Aorta (tissue), 5 donors: ENCODE results near the gene ZNF778. TPM values are rescaled to one million over a fixed set of nuclear protein-coding genes. Genes with fewer than 3 reads are reported as not detected.

ENCODE experiments used
- ATAC-seq: fragments of 200-7000 bp; cut with Tn5 transposase; one replicate; pipeline ENCODE4 v1.9.1; 2022; ENCODE audit warnings: moderate library complexity; ENCODE audit not compliant: low FRiP score
- DNase-seq, 2 donors: peaks; one replicate each; pipeline ENCODE4 v3.0.0-alpha.2; 2020
- H3K27ac ChIP-seq, 2 donors: one replicate each; pipeline ENCODE4 v1.5.1; 2013; ENCODE audit warnings: low read length in 2 of 2, mild to moderate bottlenecking in 2 of 2, moderate library complexity in 2 of 2, control low read depth in 1 of 2, inconsistent platforms in 1 of 2, low read depth in 1 of 2
- H3K27me3 ChIP-seq, 2 donors: one replicate each; pipeline ENCODE4 v1.6.1; 2013; ENCODE audit warnings: control low read depth in 1 of 2, low read length in 1 of 2, mild to moderate bottlenecking in 1 of 2, moderate library complexity in 1 of 2; ENCODE audit not compliant: insufficient read depth in 2 of 2, control insufficient read depth in 1 of 2
- H3K36me3 ChIP-seq, 2 donors: one replicate each; pipeline ENCODE4 v1.6.1; 2013; ENCODE audit warnings: control low read depth in 1 of 2, low read length in 1 of 2, mild to moderate bottlenecking in 1 of 2; ENCODE audit not compliant: insufficient read depth in 2 of 2, control insufficient read depth in 1 of 2
- H3K4me1 ChIP-seq, 2 donors: one replicate each; pipeline ENCODE4 v1.6.1; 2013; ENCODE audit warnings: low read length in 2 of 2, control low read depth in 1 of 2, mild to moderate bottlenecking in 1 of 2, moderate library complexity in 1 of 2; ENCODE audit not compliant: insufficient read depth in 2 of 2, control insufficient read depth in 1 of 2
- H3K4me3 ChIP-seq, 2 donors: one replicate each; pipeline ENCODE4 v1.5.1; 2013; ENCODE audit warnings: low read length in 2 of 2, control low read depth in 1 of 2, mild to moderate bottlenecking in 1 of 2
- H3K9me3 ChIP-seq: one replicate; pipeline ENCODE4 v1.6.1; 2013; ENCODE audit warnings: mild to moderate bottlenecking, low read length; ENCODE audit not compliant: control insufficient read depth
- WGBS, 2 donors: extraction: QIAGEN DNeasy Blood & Tissue Kit; methylation state at CpG; one replicate each; pipeline ENCODE4 v1.1.7; 2013; 5-methylcytosine and 5-hydroxymethylcytosine counted together
- intact Hi-C, 2 donors: fragments of 100-400 bp; cut with DNase I; formaldehyde crosslinking; loops; one replicate each; pipeline versions ENCODE4 v1.14.2 to v1.15.0; 2022
- polyA plus RNA-seq, 2 donors: library from polyadenylated mRNA; stranded (reverse); fragments of 200-250 nt; gene quantifications; one replicate each; pipeline ENCODE4 v1.2.3, GENCODE V29; 2013
- total RNA-seq, 2 donors: library from RNA; stranded (reverse); fragmentation: NEBNext Ultra II Directional; extraction: Animal tissue kit (Norgen Biotek cat#: 25700); gene quantifications; one replicate each; pipeline ENCODE4 v1.2.1, GENCODE V29; 2021
- donor health status: healthy with polysubstance abuse.
- donor health status: Bipolar disorder and iron deficiency.
- donor health status: DM: no; HTN: no; CAD: no.
- donor health status: DM: no; HTN: no; CAD: no.
- donor health status: DM: yes; HTN: yes; CAD: no.

The ZNF778 gene
- total and polyA plus RNA-seq, 4 donors, result 2.6 to 14.9 (median 7.9) TPM

DNA sequence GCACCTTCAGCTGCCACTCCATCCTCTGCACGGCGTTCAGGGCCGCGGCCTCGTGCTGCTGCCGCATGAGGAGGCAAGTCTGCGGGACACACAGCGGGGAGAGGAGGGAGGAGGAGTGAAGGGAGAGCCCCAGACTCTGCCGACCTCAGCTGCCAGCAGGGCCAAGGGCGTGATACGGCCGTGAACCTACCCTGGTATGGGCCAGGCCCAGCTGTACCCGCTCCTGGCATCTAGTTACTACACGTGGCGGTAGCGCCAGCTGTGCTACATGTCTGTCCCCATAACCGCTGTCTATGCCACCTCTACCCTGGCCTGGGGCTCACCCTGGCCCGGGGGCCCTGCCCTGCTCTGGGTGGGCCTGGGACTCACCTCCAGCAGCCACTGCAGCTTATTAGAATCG is 51.1 kb downstream of the ZNF778 start:
- H3K27ac ChIP-seq, result no peak overlapping the region
- ATAC-seq (no peak), DNase-seq (peak in 1 of 2 donors; percentile 71)
- H3K4me3 ChIP-seq, result no peak overlapping the region
- H3K9me3 ChIP-seq, result no peaks in the 10 kb centered on the region
- no peaks in the 10 kb centered on the region for H3K4me1 ChIP-seq
- H3K36me3 ChIP-seq, result peaks cover 0 to 10% of the 10 kb centered on the region in 2 donors
- intact Hi-C loops, result no loop called here
- no peaks in the 10 kb centered on the region for H3K27me3 ChIP-seq
- 95% methylated on average over 15 to 19 of the region's 19 CpGs for WGBS, 2 donors

GRCh38 chr16:89268987-89269735 is 51.7 kb downstream of the ZNF778 start:
- intact Hi-C loops, result no loop called here
- DNase-seq (no peak), ATAC-seq (peak; percentile 43)
- 91 to 93% methylated on average over 14 of the region's 14 CpGs for WGBS, 2 donors
- no peaks in the 10 kb centered on the region for H3K4me1 ChIP-seq
- no peak overlapping the region for H3K27ac ChIP-seq
- H3K27me3 ChIP-seq, result no peaks in the 10 kb centered on the region
- no peak overlapping the region for H3K4me3 ChIP-seq
- H3K36me3 ChIP-seq, result peaks cover 0 to 10% of the 10 kb centered on the region in 2 donors
- no peaks in the 10 kb centered on the region for H3K9me3 ChIP-seq

DNA sequence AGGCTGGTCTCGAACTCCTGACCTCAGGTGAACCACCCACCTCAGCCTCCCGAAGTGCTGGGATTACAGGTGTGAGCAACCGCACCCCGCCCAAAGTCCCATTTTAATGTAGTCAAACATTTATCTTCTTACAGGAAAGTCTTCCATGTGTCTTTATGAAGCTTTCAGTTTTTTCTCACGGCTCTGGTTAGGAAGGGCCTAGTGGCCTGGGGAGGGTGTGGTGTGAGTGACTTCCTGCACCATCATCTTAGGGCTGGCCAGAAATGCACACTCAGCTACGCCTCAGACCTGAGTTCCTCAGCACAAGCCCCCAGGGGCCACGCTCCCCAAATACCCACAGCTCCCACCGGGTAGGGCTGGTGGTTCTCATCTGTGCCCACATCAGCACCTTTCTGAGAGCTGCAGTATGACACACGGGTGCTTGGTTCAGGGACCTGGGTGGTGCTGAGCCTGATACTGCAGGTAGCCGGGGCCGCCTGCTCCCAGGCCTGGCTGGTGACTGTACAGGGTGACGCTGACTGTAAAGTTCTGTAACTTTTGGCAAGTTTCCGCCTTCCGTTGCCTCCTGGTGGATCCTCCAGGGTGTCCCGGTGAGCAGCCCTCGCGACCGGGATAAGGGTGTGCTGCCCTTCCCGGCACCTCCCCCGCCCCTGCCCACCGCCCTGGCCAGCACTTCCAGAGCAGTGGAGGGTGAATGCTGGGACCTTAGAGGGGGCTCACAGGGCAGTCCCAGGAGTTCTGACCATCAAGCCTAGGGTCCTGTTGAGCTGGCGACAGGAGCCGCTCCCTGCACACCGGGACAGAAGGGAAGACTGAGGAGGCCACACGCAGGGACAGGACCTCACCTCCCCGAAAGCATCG is 52.5 kb downstream of the ZNF778 start:
- intact Hi-C loops, result no loop called here
- Histone ChIP-seq H3K27me3 (no peaks in the 10 kb centered on the region), H3K4me1 (no peaks in the 10 kb centered on the region), H3K9me3 (no peaks in the 10 kb centered on the region), H3K27ac (no peak overlapping the region), H3K36me3 (peaks cover 0 to 13% of the 10 kb centered on the region in 2 donors), H3K4me3 (no peak overlapping the region)
- 93 to 95% methylated on average over 23 to 27 of the region's 27 CpGs for WGBS, 2 donors
- ATAC-seq (no peak), DNase-seq (peak in 1 of 2 donors; percentile 68)

GRCh38 chr16:89270666-89271345 is 53.3 kb downstream of the ZNF778 start:
- intact Hi-C loops, result no loop called here
- Histone ChIP-seq H3K4me3 (no peak overlapping the region), H3K4me1 (no peaks in the 10 kb centered on the region), H3K36me3 (peaks cover 0 to 13% of the 10 kb centered on the region in 2 donors), H3K27me3 (no peaks in the 10 kb centered on the region), H3K9me3 (no peaks in the 10 kb centered on the region), H3K27ac (no peak overlapping the region)
- 94 to 95% methylated on average over 32 of the region's 32 CpGs for WGBS, 2 donors
- ATAC-seq (no peak), DNase-seq (no peak)

- ATAC-seq, result no peak
- Histone ChIP-seq H3K27me3 (no peaks in the 10 kb centered on the region), H3K4me3 (no peak overlapping the region), H3K9me3 (no peaks in the 10 kb centered on the region), H3K36me3 (peaks cover 0 to 8% of the 10 kb centered on the region in 2 donors), H3K4me1 (no peaks in the 10 kb centered on the region), H3K27ac (no peak overlapping the region)
- intact Hi-C loops, result no loop called here
- no peak for DNase-seq
- 96 to 98% methylated on average over 6 of the region's 6 CpGs for whole genome bisulfite sequencing, 2 donors
Measured at GRCh38 chr16:89272631-89273030, 55.1 kb downstream of the ZNF778 start.

- Histone ChIP-seq H3K4me1 (no peaks in the 10 kb centered on the region), H3K27me3 (no peaks in the 10 kb centered on the region), H3K27ac (no peak overlapping the region), H3K36me3 (peaks cover 0 to 5% of the 10 kb centered on the region in 2 donors), H3K4me3 (no peak overlapping the region), H3K9me3 (no peaks in the 10 kb centered on the region)
- WGBS, 2 donors, result 90 to 92% methylated on average over 17 to 19 of the region's 19 CpGs
- intact Hi-C loops, result no loop called here
- DNase-seq (no peak), ATAC-seq (no peak)
Measured at GRCh38 chr16:89273741-89274472, 56.4 kb downstream of the ZNF778 start.

GRCh38 chr16:89274561-89275283 is 57.2 kb downstream of the ZNF778 start:
- Histone ChIP-seq H3K4me3 (no peak overlapping the region), H3K36me3 (peaks cover 0 to 5% of the 10 kb centered on the region in 2 donors), H3K9me3 (no peaks in the 10 kb centered on the region), H3K27me3 (no peaks in the 10 kb centered on the region), H3K4me1 (no peaks in the 10 kb centered on the region), H3K27ac (no peak overlapping the region)
- peak; percentile 21 for ATAC-seq
- 91 to 94% methylated on average over 30 of the region's 30 CpGs for WGBS, 2 donors
- intact Hi-C loops, result no loop called here
- no peak for DNase-seq

- Histone ChIP-seq H3K36me3 (peaks cover 0 to 6% of the 10 kb centered on the region in 2 donors), H3K9me3 (no peaks in the 10 kb centered on the region), H3K27me3 (no peaks in the 10 kb centered on the region), H3K4me3 (no peak overlapping the region), H3K27ac (no peak overlapping the region), H3K4me1 (no peaks in the 10 kb centered on the region)
- DNase-seq (no peak), ATAC-seq (no peak)
- 93 to 94% methylated on average over 11 of the region's 11 CpGs for WGBS, 2 donors
- intact Hi-C loops, result no loop called here
Measured at GRCh38 chr16:89275284-89275584, 57.7 kb downstream of the ZNF778 start.
